Fibroblast of pulmonary artery (primary cell): ENCODE measurements around the gene SCPEP1.
A peak's percentile ranks its signal among the peaks of the same experiment; 100 is the strongest.
"Not testable (repeated sequence)": the region's sequence is repeated elsewhere in the genome, so short reads cannot be mapped to it uniquely, and the experiment has no call there.

ENCODE experiments used
- DNase-seq: peaks from one replicate; pipeline ENCODE4 v3.0.0-alpha.2; 2010; ENCODE audit warnings: low read depth
- H3K4me3 ChIP-seq: replicated peaks from 2 replicates; pipeline ENCODE4 v1.5.1; 2011; ENCODE audit warnings: low read depth, mild to moderate bottlenecking, control low read depth, low read length, moderate library complexity
- CTCF ChIP-seq: IDR thresholded peaks from 2 replicates; pipeline ENCODE4 v1.5.1; 2011; ENCODE audit warnings: mild to moderate bottlenecking, control low read depth, low read length, inconsistent platforms; ENCODE audit errors: missing control alignments

Gene SCPEP1

GRCh38 chr17:56945938-56946505 is 31.9 kb upstream of the SCPEP1 start:
- DNase-seq, result no peak
- no peak overlapping the region for H3K4me3 ChIP-seq
- TF ChIP-seq CTCF, result no peak

GRCh38 chr17:56947741-56948140 is 30.2 kb upstream of the SCPEP1 start:
- DNase-seq, result no peak
- TF ChIP-seq CTCF, result no peak
- no peak overlapping the region for H3K4me3 ChIP-seq

GRCh38 chr17:56948491-56948890 is 29.4 kb upstream of the SCPEP1 start:
- DNase-seq, result no peak
- H3K4me3 ChIP-seq, result no peak overlapping the region
- no peak for TF ChIP-seq CTCF

GRCh38 chr17:56949595-56949994 is 28.3 kb upstream of the SCPEP1 start:
- no peak overlapping the region for H3K4me3 ChIP-seq
- TF ChIP-seq CTCF, result no peak
- DNase-seq, result no peak

- DNase-seq, result no peak
- TF ChIP-seq CTCF, result no peak
Measured at GRCh38 chr17:56956992-56957391, 20.9 kb upstream of the SCPEP1 start.

GRCh38 chr17:56960596-56961538 is 17.1 kb upstream of the SCPEP1 start, which contains the start of gene COIL:
TSS of gene COIL (minus strand) at chr17:56961050. CDS start at chr17:56961019, 31 bp downstream.
- peak within 1 kb of the TSS; percentile 88 for H3K4me3 ChIP-seq
- DNase-seq, result peak; percentile 93
- peak; percentile 96 for TF ChIP-seq CTCF

More at GRCh38 chr17:56956992-56957391, 20.9 kb upstream of the SCPEP1 start:
- H3K4me3 ChIP-seq, result no peak overlapping the region

- DNase-seq, H3K4me3 ChIP-seq: not testable (repeated sequence)
Measured at GRCh38 chr17:56965241-56965640, 12.7 kb upstream of the SCPEP1 start.

GRCh38 chr17:56965681-56966080 is 12.2 kb upstream of the SCPEP1 start:
- DNase-seq, H3K4me3 ChIP-seq: not testable (repeated sequence)
